Inflammatory macrophage (primary cell): ENCODE measurements around the gene TOR1B.
"Not testable (repeated sequence)": the region's sequence is repeated elsewhere in the genome, so short reads cannot be mapped to it uniquely, and the experiment has no call there.

Source experiments
- DNase-seq, 2 donors: peaks; one replicate each; pipeline ENCODE4 v3.0.0-alpha.2; 2020 to 2022
- total RNA-seq, 18 experiments: gene quantifications; one replicate each; lab custom pipeline; 2026; ENCODE audit warnings: mixed read lengths in 6 of 18, inconsistent platforms in 2 of 18; lab: John Stamatoyannopoulos, UW

TOR1B gene, protein sequence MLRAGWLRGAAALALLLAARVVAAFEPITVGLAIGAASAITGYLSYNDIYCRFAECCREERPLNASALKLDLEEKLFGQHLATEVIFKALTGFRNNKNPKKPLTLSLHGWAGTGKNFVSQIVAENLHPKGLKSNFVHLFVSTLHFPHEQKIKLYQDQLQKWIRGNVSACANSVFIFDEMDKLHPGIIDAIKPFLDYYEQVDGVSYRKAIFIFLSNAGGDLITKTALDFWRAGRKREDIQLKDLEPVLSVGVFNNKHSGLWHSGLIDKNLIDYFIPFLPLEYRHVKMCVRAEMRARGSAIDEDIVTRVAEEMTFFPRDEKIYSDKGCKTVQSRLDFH
- 38.2 to 266 (median 56.7) reads per million in 18 experiments for total RNA-seq

DNA sequence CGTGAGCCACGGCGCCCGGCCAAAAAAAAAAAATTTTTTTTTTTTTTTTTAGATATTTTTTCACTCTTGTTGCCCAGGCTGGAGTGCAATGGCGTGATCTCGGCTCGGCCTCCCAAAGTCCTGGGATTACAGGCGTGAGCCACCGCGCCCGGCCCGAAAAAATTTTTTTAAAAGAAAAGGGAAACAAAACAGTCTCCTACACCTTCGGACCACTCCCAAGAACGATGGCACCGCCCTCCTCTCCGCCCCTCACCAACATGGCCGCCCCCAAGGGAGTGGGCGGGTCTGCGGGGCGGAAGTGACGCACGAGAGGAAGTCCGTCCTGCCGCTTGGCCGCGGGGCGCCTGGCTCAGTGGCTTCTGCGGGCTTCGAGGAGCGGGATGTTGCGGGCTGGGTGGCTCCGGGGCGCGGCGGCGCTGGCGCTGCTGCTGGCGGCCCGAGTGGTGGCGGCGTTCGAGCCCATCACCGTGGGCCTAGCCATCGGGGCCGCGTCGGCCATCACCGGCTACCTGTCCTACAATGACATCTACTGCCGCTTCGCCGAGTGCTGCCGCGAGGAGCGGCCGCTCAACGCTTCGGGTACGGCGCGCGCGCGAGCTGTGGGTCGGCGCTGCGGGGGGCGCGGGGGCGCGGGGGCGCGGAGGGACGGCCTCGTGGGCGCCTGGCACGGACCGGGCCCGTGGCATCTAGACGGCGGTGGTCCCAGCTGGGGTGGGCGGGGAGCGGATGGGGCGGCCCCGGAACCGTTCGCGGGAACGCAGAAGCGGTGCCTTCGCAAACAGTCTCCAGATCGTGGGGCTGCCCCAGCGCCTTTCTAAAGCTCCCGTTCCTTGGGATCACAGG, at the start of gene TOR1B:
TSS of gene TOR1B (plus strand) at position 352 of the 843 bp plus-strand sequence. CDS start at position 381, 29 bp downstream.
- DNase-seq: peak; percentile 96 to 97

- no peak for DNase-seq
Observed at GRCh38 chr9:129755151-129755550, 47.8 kb upstream of the TOR1B start.

GRCh38 chr9:129756191-129756590, 46.8 kb upstream of the TOR1B start:
- DNase-seq: no peak

- DNase-seq: peak; percentile 82 to 85
Observed at GRCh38 chr9:129757045-129757444, 45.9 kb upstream of the TOR1B start.

- DNase-seq: no peak
Observed at GRCh38 chr9:129759319-129759718, 43.7 kb upstream of the TOR1B start.

- DNase-seq: no peak
Observed at GRCh38 chr9:129759804-129760502, 43.0 kb upstream of the TOR1B start.

GRCh38 chr9:129760784-129761183, 42.2 kb upstream of the TOR1B start:
- DNase-seq: not testable (repeated sequence)

DNA sequence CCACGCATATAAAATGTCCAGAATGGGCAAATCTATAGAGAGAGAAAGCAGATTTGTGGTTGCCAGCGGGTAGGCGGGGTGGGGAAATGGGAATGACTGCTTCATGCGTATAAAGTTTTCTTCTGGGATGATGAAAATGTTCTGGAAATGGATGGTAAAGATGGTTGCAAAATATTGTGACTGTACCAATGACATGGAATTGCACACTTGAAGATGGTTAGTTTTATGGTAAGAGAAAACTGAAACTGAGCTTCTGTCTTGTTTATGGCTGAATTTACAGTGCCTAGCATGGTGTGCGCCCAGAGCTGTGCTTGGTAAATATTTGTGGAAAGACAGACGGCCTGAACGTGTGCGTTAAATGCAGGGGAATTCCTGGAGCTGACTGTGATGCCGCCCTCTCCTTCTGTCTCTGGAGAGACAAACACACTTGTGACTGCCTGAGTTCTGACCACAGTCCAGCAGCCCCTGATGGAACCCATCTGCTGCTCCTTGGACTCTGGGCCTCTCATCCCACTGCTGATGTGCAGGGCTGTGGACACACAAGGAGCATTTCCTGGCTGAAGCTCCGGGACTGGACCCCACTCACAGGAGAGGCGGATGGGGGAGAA, 41.6 kb upstream of the TOR1B start:
- DNase-seq: no peak

DNA sequence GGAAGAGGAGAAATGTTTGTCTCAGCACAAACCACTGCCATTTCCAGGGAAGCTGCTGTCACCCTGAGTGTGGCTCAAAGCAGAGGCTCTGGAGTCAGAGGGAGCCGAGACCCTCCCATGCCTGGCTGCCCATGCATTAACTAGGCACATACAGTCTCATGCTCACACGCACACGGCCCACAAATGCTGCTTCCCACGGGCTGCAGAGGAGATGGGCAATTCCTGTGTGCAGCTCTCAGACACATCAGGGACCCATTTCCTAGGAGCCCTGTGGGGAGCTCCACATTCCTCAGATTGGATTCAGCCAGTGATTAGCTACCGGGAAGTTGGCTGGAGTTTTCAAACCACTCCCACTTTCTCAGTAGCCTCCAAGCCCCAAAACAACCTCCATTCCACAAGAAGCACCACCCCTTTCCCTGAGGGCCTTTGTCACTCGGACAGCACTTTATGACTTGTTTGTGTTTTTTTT, 41.0 kb upstream of the TOR1B start:
- no peak for DNase-seq

DNA sequence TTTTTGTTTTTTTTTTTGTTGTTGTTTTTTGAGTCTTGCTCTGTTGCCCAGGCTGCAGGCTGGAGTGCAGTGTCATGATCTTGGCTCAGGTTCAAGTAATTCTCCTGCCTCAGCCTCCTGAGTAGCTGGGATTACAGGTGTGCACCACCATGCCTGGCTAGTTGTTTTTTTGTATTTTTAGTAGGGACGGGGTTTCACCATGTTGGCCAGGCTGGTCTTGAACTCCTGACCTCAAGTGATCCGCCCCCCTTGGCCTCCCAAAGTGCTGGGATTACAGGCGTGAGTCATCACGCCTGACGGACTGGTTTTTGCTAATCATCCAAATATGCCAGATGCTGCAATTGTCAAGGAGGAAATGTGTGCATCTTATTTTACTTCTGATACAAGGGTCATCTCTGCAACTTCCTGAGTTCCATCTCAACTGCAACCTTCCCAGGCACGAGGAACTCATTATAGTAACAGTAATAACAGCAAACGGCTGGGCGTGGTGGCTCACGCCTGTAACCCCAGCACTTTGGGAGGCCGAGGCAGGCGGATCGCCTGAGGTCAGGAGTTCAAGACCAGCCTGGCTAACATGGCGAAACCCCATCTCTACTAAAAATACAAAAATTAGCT, 40.5 kb upstream of the TOR1B start:
- DNase-seq: peak; percentile 91 to 93

GRCh38 chr9:129762985-129763926, 39.7 kb upstream of the TOR1B start:
- no peak for DNase-seq

DNA sequence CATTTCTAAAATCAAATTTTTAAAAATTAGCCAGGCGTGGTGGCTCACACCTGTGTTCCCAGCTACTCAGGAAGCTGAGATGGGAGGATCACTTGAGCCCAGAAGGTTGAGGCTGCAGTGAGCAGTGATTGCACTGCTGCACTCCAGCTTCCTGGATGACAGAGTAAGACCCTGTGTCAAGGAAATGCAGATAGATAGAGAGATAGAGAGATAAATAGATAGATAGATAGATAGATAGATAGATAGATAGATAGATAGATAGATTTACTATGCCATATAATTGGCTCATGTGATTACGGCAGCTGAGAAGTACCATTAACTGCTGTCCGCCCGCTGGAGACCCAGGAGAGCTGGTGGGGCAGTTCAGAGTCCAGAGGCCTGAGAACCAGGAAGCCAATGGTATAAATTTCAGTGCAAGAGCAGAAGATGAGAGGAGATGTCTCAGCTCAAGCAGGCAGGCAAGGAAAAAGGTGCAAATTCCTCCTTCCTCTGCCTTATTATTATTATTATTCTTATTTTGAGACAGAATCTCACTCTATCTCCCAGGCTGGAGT, 37.1 kb upstream of the TOR1B start:
- no peak for DNase-seq

GRCh38 chr9:129768486-129768885, 34.5 kb upstream of the TOR1B start:
- no peak for DNase-seq

GRCh38 chr9:129769669-129770068, 33.3 kb upstream of the TOR1B start:
- no peak for DNase-seq

DNA sequence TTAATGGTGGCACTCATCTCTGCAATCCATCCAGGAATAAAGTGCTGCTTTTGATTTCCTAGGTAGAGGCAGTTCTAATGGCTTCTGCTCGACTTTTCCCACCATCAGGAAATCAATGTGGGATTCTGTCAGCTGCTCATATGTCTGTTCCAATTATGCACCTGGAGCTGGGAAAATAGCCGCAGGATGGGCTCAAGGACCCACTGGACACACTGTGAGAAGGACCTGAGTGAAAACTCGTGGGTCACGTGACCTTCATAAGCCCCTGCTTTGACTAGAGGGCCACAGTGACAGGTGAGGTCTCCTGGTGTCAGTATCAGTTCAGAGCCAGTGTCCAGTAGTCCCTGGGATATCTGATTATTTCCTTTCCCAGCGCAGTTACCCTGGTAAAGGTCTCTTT, 32.2 kb upstream of the TOR1B start:
- no peak for DNase-seq

DNA sequence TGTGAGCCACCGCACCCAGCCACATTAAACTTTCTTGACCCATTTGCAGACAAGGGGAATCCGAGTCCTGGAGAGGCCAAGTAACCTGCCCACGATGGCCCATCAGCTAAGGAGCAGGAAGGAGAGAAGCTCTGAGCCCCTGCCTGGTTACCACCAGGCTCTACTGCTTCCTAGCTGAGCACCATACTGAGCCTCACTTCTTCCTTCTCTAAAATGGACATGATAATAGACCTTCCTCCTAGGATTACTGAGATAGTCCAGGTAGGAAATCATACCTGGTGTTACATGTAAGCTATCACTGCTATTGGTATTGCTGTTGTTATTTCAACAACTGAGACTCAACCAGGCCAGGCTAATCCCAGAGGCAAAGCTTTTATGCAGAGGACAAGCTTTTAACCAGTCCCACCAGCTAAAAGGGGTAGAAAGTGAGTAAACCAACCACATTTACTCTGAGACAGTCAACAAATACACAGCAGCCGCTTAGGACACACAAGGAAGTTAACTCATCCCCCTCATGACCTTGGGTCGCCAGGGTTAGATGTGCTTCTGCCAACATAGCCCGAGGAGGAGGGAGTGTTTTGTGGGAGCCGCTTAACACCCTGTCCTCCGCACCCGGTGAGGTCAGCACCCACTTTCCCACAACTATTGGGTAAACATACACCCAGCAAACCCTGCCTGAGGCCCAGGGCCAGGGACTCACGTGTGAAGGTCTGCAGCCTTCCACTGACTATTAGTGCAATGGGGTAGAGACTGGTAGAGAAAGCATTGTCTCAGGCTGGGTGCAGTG, 29.5 kb upstream of the TOR1B start:
- peak; percentile 98 to 99 for DNase-seq

DNA sequence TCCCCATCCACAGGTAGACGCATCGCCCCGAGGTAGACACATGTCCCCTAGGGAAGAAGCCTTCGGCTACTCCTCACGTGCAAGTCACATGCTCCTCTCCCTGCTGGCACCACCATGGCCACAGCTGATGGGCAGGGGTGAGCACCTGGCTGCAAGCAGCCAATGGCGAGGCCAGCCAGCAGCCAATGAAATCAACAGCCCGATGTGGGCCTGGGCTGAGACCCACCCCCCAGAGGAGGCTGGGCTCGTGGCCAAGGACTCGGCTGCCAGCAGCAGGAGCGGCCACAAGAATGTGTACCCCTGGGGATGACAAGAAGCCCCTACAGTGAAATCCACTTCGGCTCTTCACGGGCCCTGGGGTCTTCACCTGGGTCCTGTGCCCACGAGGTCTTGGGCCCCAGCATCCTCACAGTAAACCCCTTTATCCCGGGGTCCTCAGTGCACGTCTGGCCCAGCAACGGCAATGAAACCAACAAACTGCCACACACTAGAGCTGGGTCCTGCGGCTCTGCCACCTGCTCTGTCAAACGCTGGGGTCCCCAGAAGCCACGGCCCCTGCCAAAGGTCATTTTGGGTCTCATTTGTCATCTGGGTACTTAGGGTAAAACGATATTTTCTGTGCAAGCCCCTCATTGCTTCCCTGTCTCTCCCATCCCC, 28.1 kb upstream of the TOR1B start:
- DNase-seq: no peak

DNA sequence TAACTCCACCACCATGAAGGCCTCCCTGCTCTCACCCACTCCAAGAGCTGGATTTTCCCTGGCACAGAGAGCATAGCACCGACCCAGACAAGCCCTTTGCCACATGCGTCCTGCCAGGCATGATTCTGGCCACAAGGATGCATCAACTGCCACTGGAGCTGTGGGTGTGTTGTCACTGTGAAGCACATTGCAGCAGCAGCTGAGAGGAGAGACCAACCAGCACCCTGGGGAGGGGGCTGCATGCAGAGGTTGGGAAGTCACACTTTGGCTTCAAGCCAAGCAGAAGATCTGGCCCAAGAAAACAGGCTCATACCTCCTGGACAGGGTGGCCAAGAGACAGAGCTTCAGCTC, 27.6 kb upstream of the TOR1B start:
- peak; percentile 14 to 29 for DNase-seq

DNA sequence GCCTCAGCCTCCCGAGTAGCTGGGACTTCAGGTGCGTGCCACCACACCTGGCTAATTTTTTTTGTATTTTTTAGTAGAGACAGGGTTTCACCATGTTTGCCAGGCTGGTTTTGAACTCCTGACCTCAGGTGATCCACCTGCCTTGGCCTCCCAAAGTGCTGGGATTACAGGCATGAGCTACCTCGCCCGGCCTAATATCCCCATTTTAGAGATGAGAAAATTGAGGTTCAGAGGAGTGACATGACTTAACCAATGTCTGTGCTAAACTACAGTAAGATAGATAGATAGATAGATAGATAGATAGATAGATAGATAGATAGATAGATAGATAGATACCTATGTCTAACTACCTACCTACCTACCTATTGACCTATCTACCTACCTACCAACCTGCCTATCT, 26.9 kb upstream of the TOR1B start:
- DNase-seq: not testable (repeated sequence)
